Right lobe of liver (tissue), 6 donors: ENCODE results near the gene VAT1. TPM values are rescaled to one million over a fixed set of nuclear protein-coding genes. Genes with fewer than 3 reads are reported as not detected.
"Not testable (repeated sequence)": the region's sequence is repeated elsewhere in the genome, so short reads cannot be mapped to it uniquely, and the experiment has no call there.

Source experiments
- ATAC-seq, 4 donors: fragments of 200-7000 bp; cut with Tn5 transposase; one replicate each; pipeline ENCODE4 v1.9.1; 2020; ENCODE audit warnings: mild to moderate bottlenecking in 4 of 4, moderate library complexity in 4 of 4
- DNase-seq, 3 donors: peaks; one replicate each; pipeline ENCODE4 v3.0.0-alpha.2; 2020
- H3K27ac ChIP-seq, 3 donors: fragments of 200-600 bp; one replicate each; pipeline ENCODE4 v1.8.0; 2022
- H3K27me3 ChIP-seq, 2 donors: fragments of 200-600 bp; one replicate each; pipeline ENCODE4 v1.8.0; 2022
- H3K36me3 ChIP-seq, 4 donors: fragments of 200-600 bp; sonication (generic) in 1 of 4; one replicate each; pipeline versions ENCODE4 v1.5.1 to v1.8.0; 2017 to 2022; ENCODE audit warnings: control low read depth in 1 of 4
- H3K4me1 ChIP-seq, 4 donors: fragments of 200-600 bp; sonication (generic) in 1 of 4; one replicate each; pipeline versions ENCODE4 v1.5.1 to v1.8.0; 2017 to 2022; ENCODE audit warnings: control low read depth in 1 of 4
- H3K4me3 ChIP-seq, 3 donors: fragments of 200-600 bp; one replicate each; pipeline ENCODE4 v1.8.0; 2022
- H3K9me3 ChIP-seq, 4 donors: fragments of 200-600 bp; sonication (generic) in 1 of 4; one replicate each; pipeline versions ENCODE4 v1.5.1 to v1.8.0; 2017 to 2022; ENCODE audit warnings: control low read depth in 1 of 4
- CTCF ChIP-seq, 4 donors: fragments of 200-600 bp in 3 of 4; fragments of 450-650 bp in 1 of 4; IDR thresholded peaks; one replicate each; pipeline versions ENCODE4 v1.5.1 to v1.8.0; 2016 to 2022; ENCODE audit warnings: antibody characterized with exemption in 4 of 4, mild to moderate bottlenecking in 2 of 4
- POLR2A ChIP-seq: fragments of 450-650 bp; IDR thresholded peaks from one replicate; pipeline ENCODE4 v1.6.1; 2017; ENCODE audit warnings: antibody characterized with exemption, mild to moderate bottlenecking
- WGBS: methylation state at CpG from one replicate; pipeline ENCODE4 v1.1.6; 2018; ENCODE audit warnings: low coverage, low lambda C conversion rate; ENCODE audit not compliant: insufficient coverage; ENCODE audit errors: missing lambda C conversion rate; 5-methylcytosine and 5-hydroxymethylcytosine counted together
- intact Hi-C, 2 donors: fragments of 100-400 bp; cut with DNase I; formaldehyde crosslinking; loops; one replicate each; pipeline versions ENCODE4 v1.11.2 to v1.14.1; 2022
- total RNA-seq, 6 experiments: library from RNA; depleted of rRNA in 2 of 6; stranded (reverse); fragments of >200 nt in 2 of 6; fragmentation: NEBNext Ultra II Directional in 3 of 6; extraction: Animal tissue kit (Norgen Biotek cat#: 25700) in 3 of 6; gene quantifications; one replicate each; pipeline versions ENCODE4 v1.1.0 to v1.2.4, GENCODE V29; 2016 to 2023
- donor health status: DM: no; HTN: yes; CAD: no.
- donor health status: DM: no; HTN: no; CAD: no.
- donor health status: DM: no; HTN: no; CAD: no.
- donor health status: DM: no; HTN: yes; CAD: no.
- donor health status: DM: no; HTN: yes; CAD: no.

The VAT1 gene
- total RNA-seq, 6 experiments from 2014 or later = 38.2 to 51.6 (median 43.3) TPM

DNA sequence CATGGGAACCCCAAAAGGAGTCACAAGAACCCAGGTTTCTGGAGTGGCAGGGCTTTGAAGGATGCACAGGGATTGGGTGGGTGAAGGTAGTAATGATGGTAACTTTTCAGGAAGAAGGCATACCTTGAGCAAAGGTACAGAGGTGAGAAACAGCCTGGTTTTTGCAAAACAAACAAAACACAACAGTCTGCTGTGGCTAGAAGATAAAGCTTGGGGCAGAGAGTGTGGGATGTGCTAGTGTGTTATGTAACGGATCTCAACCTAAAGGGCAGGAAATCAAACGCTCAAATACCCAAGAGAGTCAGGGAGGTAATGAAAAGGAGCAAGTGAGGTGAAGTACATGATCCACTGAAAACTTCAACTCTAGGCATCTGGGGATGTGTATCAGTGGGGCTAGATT is 46.9 kb downstream of the VAT1 start:
- Histone ChIP-seq H3K4me3 (no peak overlapping the region), H3K27ac (no peak overlapping the region), H3K9me3 (no peaks in the 10 kb centered on the region), H3K36me3 (no peaks in the 10 kb centered on the region), H3K4me1 (peaks cover 0 to 5% (median 0%) of the 10 kb centered on the region in 4 donors), H3K27me3 (no peaks in the 10 kb centered on the region)
- 32% methylated on average over 2 of the region's 2 CpGs for WGBS
- ATAC-seq (no peak), DNase-seq (no peak)
- intact Hi-C loops = no loop called here
- no peak for TF ChIP-seq POLR2A
- TF ChIP-seq CTCF (IDR thresholded peaks at IDR 0.05) = no peak

DNA sequence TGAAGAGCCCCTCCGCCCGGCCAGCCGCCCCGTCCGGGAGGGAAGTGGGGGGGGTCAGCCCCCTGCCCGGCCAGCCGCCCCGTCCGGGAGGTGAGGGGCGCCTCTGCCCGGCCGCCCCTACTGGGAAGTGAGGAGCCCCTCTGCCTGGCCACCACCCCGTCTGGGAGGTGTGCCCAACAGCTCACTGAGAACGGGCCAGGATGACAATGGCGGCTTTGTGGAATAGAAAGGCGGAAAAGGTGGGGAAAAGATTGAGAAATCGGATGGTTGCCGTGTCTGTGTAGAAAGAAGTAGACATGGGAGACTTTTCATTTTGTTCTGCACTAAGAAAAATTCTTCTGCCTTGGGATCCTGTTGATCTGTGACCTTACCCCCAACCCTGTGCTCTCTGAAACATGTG is 48.9 kb downstream of the VAT1 start:
- WGBS = no CpG with 5 or more reads among the region's 18 CpGs
- H3K9me3 ChIP-seq, DNase-seq, H3K4me1 ChIP-seq, H3K27me3 ChIP-seq, ATAC-seq, intact Hi-C loops, H3K36me3 ChIP-seq, H3K4me3 ChIP-seq, H3K27ac ChIP-seq: not testable (repeated sequence)

GRCh38 chr17:42971589-42971988 is 50.6 kb downstream of the VAT1 start:
- intact Hi-C loops = no loop called here
- WGBS = 76% methylated on average over 4 of the region's 5 CpGs
- Histone ChIP-seq H3K36me3 (no peaks in the 10 kb centered on the region), H3K27ac (no peak overlapping the region), H3K27me3 (no peaks in the 10 kb centered on the region), H3K9me3 (no peaks in the 10 kb centered on the region), H3K4me1 (no peaks in the 10 kb centered on the region), H3K4me3 (no peak overlapping the region)
- no peak for TF ChIP-seq CTCF (IDR thresholded peaks at IDR 0.05)
- TF ChIP-seq POLR2A = no peak
- DNase-seq (no peak), ATAC-seq (no peak)

DNA sequence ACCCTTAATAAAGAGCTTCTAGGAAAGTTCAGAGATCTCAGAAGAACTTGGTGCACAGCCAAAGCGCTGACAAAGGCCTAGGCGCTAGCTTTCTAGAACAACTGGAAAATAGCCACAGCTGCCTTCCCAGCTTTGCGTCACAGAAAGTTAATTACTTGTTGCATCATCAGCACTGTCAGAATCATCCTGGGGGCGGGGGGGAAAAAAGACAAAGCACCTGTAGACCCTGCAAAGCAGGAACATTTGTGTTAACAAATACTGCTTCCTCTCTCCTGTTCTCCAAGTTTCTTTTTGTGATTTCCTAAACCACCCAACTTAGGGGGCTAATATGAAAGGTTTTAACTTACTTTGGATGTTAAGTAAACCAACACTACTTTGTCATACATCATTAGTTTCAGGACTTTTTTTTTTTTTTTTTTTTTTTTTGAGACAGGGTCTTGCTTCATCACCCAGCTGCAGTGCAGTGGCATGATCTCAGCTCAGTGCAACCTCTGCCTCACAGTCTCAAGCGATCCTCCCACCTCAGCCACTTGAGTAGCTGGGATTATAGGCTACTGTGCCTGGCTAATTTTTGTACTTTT is 53.1 kb downstream of the VAT1 start:
- intact Hi-C loops = no loop called here
- DNase-seq = no peak
- H3K27ac ChIP-seq = no peak overlapping the region
- no peaks in the 10 kb centered on the region for H3K27me3 ChIP-seq
- ATAC-seq = no peak
- no peaks in the 10 kb centered on the region for H3K4me1 ChIP-seq
- no peak for TF ChIP-seq CTCF (IDR thresholded peaks at IDR 0.05)
- TF ChIP-seq POLR2A = no peak
- 44% methylated on average over 3 of the region's 5 CpGs for WGBS
- no peaks in the 10 kb centered on the region for H3K36me3 ChIP-seq
- H3K4me3 ChIP-seq = no peak overlapping the region
- H3K9me3 ChIP-seq = no peaks in the 10 kb centered on the region

DNA sequence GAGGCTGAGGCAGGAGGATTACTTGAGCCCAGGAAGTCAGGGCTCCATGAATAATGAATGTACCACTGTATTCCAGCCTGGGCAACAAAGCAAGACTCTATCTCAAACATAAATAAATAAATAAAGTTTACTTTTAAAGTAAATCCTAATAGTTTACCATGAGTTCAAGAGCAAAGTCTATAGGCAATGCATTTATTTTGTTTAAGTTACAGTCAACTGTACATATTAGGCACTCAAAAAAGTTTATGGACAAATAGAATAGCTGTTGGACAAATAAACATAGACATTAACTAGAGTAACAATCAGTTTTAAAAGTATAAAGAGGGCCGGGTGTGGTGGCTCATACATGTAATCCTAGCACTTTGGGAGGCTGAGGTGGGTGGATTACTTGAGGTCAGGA is 54.3 kb downstream of the VAT1 start:
- ATAC-seq (no peak), DNase-seq (no peak)
- H3K4me3 ChIP-seq = no peak overlapping the region
- no peak overlapping the region for H3K27ac ChIP-seq
- no peak for TF ChIP-seq CTCF (IDR thresholded peaks at IDR 0.05)
- TF ChIP-seq POLR2A = no peak
- no peaks in the 10 kb centered on the region for H3K27me3 ChIP-seq
- intact Hi-C loops = no loop called here
- no peaks in the 10 kb centered on the region for H3K9me3 ChIP-seq
- H3K4me1 ChIP-seq = peaks cover 0 to 5% (median 2%) of the 10 kb centered on the region in 4 donors
- H3K36me3 ChIP-seq = no peaks in the 10 kb centered on the region
- WGBS = 89% methylated on average over 1 of the region's 1 CpG

Other genes with a start within 250 kb of the VAT1 start
- 10 to 100 TPM; 28.3 to 47.0 (median 33.6) TPM for gene VPS25, start 248.9 kb downstream of the VAT1 start, total RNA-seq
- 1 to 10 TPM in 1 of 6 experiments, under 1 TPM in 2, not detected in 3; 0.12 to 1.1 (median 0.22) TPM for gene WNK4, start 241.8 kb downstream of the VAT1 start, total RNA-seq
- gene COA3, start 223.7 kb downstream of the VAT1 start, total RNA-seq = 100 to 1,000 TPM in 1 of 6 experiments, 10 to 100 TPM in 5; 50.4 to 118 (median 68.3) TPM
- under 1 TPM in 1 of 6 experiments, not detected in 5; 0.15 TPM for gene CNTD1, start 223.5 kb downstream of the VAT1 start, total RNA-seq
- 10 to 100 TPM; 29.6 to 48.8 (median 37.4) TPM for gene BECN1, start 198.1 kb downstream of the VAT1 start, total RNA-seq
- 10 to 100 TPM; 33.6 to 72.1 (median 42.8) TPM for gene PSME3, start 189.0 kb downstream of the VAT1 start, total RNA-seq
- gene AOC2, start 177.8 kb downstream of the VAT1 start, total RNA-seq = 1 to 10 TPM in 4 of 6 experiments, under 1 TPM in 2; 0.62 to 2.0 (median 1.4) TPM
- gene AOC3, start 171.2 kb downstream of the VAT1 start, total RNA-seq = 10 to 100 TPM in 2 of 6 experiments, 1 to 10 TPM in 4; 3.9 to 14.9 (median 7.1) TPM
- gene G6PC1, start 121.6 kb downstream of the VAT1 start, total RNA-seq = 100 to 1,000 TPM in 5 of 6 experiments, 10 to 100 TPM in 1; 64.5 to 505 (median 185) TPM
- gene AARSD1, start 57.9 kb downstream of the VAT1 start, total RNA-seq = 10 to 100 TPM; 12.3 to 22.1 (median 17.9) TPM
- gene PTGES3L, start 42.3 kb downstream of the VAT1 start, total RNA-seq = not detected
- gene RUNDC1, start 41.8 kb downstream of the VAT1 start, total RNA-seq = 1 to 10 TPM; 3.6 to 5.1 (median 4.6) TPM
- gene RPL27, start 24.0 kb downstream of the VAT1 start, total RNA-seq = 100 to 1,000 TPM; 229 to 528 (median 316) TPM
- gene IFI35, start 15.6 kb downstream of the VAT1 start, total RNA-seq = 10 to 100 TPM; 14.1 to 23.3 (median 18.1) TPM
- gene RND2, start 2.8 kb upstream of the VAT1 start, total RNA-seq = 1 to 10 TPM in 2 of 6 experiments, under 1 TPM in 4; 0.09 to 3.3 (median 0.64) TPM
- 1 to 10 TPM; 3.1 to 6.7 (median 3.9) TPM for gene BRCA1, start 103.0 kb upstream of the VAT1 start, total RNA-seq
- 10 to 100 TPM; 34.7 to 71.0 (median 49.2) TPM for gene NBR1, start 148.8 kb upstream of the VAT1 start, total RNA-seq
- 1 to 10 TPM; 3.1 to 8.4 (median 4.5) TPM for gene TMEM106A, start 189.5 kb upstream of the VAT1 start, total RNA-seq
- gene CCDC200, start 206.2 kb upstream of the VAT1 start, total RNA-seq = not detected
- gene RNU2-1, start 211.6 kb upstream of the VAT1 start, total RNA-seq = 1,000 to 10,000 TPM in 3 of 6 experiments, 100 to 1,000 TPM in 1, not detected in 2; 626 to 4,576 (median 3,287) TPM